Measurements from ENCODE around the gene TRIL.
A peak's percentile ranks its signal among the peaks of the same experiment; 100 is the strongest.

Gene TRIL

GRCh38 chr7:28905464-28905863, 52.7 kb downstream of the TRIL start:
- Histone ChIP-seq H3K27ac (ENCODE audit: low read length) (no peak overlapping the region), H3K27me3 (ENCODE audit: insufficient read depth, low read length) (no peaks in the 10 kb centered on the region), H3K9ac (ENCODE audit: low read depth, low read length) (no peak overlapping the region), H3K4me3 (ENCODE audit: low read length) (no peak overlapping the region), H3K36me3 (ENCODE audit: insufficient read depth, low read depth, low read length) (no peaks in the 10 kb centered on the region), H3K9me3 (ENCODE audit: insufficient read depth, low read depth, low read length) (no peaks in the 10 kb centered on the region), H3K4me1 (ENCODE audit: insufficient read depth, low read length) (peaks cover 20% of the 10 kb centered on the region; the same call in 1 of the 2 replicates)

GRCh38 chr7:28904578-28905048, 53.5 kb downstream of the TRIL start:
- Histone ChIP-seq H3K4me1 (ENCODE audit: insufficient read depth, low read length) (peaks cover 29% of the 10 kb centered on the region; the same call in 1 of the 2 replicates), H3K9me3 (ENCODE audit: insufficient read depth, low read depth, low read length) (no peaks in the 10 kb centered on the region), H3K4me3 (ENCODE audit: low read length) (no peak overlapping the region), H3K9ac (ENCODE audit: low read depth, low read length) (no peak overlapping the region; the same call in 1 of the 2 replicates), H3K36me3 (ENCODE audit: insufficient read depth, low read depth, low read length) (no peaks in the 10 kb centered on the region), H3K27ac (ENCODE audit: low read length) (no peak overlapping the region), H3K27me3 (ENCODE audit: insufficient read depth, low read length) (no peaks in the 10 kb centered on the region)

GRCh38 chr7:28903730-28904577, 54.2 kb downstream of the TRIL start:
- H3K4me3 ChIP-seq (ENCODE audit: low read length), result no peak overlapping the region
- H3K9ac ChIP-seq (ENCODE audit: low read depth, low read length), result peak overlapping the region; percentile 7; the same call in 1 of the 2 replicates
- no peak overlapping the region for H3K27ac ChIP-seq (ENCODE audit: low read length)

More at GRCh38 chr7:28903730-28904577, 54.2 kb downstream of the TRIL start:
- Histone ChIP-seq H3K9me3 (ENCODE audit: insufficient read depth, low read depth, low read length) (no peaks in the 10 kb centered on the region), H3K36me3 (ENCODE audit: insufficient read depth, low read depth, low read length) (no peaks in the 10 kb centered on the region), H3K4me1 (ENCODE audit: insufficient read depth, low read length) (peaks cover 29% of the 10 kb centered on the region; the same call in 1 of the 2 replicates), H3K27me3 (ENCODE audit: insufficient read depth, low read length) (no peaks in the 10 kb centered on the region)

Measured in iPS-20b (cell line).